NCI-H146 treated with DMSO at 0.1 percent for 48 hours (cell line): ENCODE data around the gene TMEM178B.
"Not testable (repeated sequence)": the region's sequence is repeated elsewhere in the genome, so short reads cannot be mapped to it uniquely, and the experiment has no call there.

Experiments used
- DNase-seq: peaks from one replicate; lab custom pipeline; 2025; ENCODE audit not compliant: unreplicated experiment; lab: John Stamatoyannopoulos, UW

Gene TMEM178B

DNA sequence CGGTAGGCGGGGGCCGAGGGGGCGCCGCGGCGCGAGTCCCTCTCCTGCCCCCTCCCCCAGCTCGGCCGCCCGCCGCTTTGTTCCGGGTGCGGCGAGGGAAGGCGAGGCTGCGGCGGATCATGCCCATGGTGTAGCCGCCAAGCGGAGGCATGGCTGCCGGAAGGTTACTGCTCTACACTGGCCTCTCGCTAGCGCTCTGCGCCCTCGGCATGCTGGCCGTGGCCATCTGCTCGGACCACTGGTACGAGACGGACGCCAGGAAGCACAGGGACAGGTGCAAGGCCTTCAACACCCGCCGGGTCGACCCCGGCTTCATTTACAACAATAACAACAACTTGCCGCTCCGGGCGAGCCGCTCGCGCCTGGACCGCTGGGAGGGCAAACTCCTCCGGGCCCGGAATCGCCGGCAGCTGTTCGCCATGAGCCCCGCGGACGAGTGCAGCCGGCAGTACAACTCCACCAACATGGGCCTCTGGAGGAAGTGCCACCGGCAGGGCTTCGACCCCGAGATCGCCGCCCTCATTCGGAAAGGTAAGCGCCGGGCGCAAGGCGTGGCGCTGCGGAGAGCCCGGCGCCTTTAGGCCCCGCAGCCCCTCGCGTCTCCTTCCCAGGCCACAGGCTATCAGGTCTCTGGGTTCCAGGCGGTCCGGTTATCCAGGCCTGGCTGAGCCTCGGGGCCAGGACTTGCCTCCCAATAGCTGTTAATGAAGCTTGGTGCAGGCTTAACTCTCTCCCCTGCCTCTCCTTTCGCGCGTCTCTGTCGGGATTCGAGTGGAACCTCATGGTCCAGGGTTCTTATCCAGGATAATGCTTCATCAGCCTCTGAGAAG is 513 bp downstream of the TMEM178B start:
- peak; percentile 62 for DNase-seq

DNA sequence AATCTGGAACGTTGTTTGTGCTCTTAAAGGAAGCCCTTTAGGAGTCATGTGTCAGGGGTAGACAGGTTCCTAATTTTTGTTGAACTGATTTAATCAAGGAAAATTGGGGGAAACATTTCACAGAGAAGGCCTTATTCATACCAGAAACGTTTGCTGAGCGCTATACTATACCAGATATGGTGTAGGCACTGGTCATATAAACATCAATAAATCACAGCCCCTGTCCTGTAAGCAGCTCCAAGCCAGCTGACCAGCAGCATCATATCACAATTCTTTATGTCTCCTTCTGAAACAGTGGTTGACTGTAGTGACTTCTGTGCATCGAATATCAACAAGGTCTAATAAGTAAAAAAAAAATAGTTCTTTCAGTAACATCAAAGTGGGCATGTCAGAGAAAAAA is 1.1 kb downstream of the TMEM178B start:
- DNase-seq: no peak

- peak; percentile 81 for DNase-seq
These were observed 2.5 kb downstream of the TMEM178B start for GRCh38 chr7:141076377-141076776.

DNA sequence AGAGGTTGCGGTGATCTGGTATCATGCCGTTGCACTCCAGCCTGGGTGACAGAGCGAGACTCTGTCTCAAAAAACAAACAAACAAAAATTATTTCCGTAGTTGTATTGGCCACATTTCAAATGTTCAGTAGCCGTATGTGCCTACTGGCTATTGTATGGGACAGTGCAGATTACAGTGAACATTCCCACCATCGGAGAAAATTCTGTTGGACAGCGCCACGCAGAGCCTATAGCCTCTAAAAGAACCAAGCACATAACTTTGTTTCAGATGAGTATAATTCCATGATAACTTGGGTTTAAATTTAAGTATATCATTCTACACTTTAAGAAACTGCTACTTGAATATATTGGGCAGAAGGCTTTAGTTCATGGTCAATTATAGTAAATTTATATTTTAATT is 5.4 kb downstream of the TMEM178B start:
- DNase-seq: no peak

GRCh38 chr7:141089490-141089889 is 15.6 kb downstream of the TMEM178B start:
- DNase-seq: not testable (repeated sequence)

- DNase-seq: no peak
These were observed 20.6 kb downstream of the TMEM178B start for GRCh38 chr7:141094336-141095070.

DNA sequence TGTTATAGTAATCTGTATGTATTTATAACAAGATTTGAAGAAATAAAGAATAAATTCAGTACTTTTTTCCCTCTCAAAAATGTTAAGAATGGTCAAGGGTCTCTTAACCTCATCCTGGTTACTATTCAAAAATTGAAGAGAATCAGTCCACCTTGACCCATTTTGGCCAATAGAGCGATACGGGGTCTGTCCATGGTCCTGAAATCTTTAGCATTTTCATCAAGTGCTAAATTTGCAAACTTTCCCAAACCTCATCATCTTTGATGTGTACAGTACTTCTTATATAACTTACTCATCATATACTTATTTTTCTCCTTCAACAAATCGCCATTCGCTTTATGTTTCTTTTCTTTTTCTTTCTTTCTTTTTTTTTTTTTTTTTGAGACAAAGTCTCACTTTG is 23.6 kb downstream of the TMEM178B start:
- no peak for DNase-seq

DNA sequence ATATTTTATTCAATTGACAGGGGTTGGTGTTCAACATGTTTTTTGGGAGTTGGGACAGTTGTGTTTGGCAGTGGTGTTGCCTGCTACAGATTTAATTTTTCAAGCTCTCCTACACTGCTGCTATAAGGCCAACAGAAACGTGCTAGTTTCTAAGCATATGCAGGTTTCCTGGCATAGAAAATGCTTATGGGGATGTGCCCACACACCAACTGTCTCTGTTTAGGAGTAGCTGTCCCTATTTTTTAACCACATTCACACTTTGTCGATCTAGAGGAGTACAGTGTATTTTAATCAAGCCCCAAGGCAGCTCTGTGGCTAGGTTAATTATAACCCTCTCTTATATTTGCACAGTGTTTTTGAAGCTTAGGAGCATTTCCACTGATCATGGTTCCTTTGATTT is 28.6 kb downstream of the TMEM178B start:
- peak; percentile 19 for DNase-seq

- DNase-seq: peak; percentile 62
These were observed 30.1 kb downstream of the TMEM178B start for GRCh38 chr7:141103847-141104429.

- no peak for DNase-seq
These were observed 39.3 kb downstream of the TMEM178B start for GRCh38 chr7:141113131-141113530.

- DNase-seq: no peak
These were observed 40.3 kb downstream of the TMEM178B start for GRCh38 chr7:141114029-141114664.

- peak; percentile 97 for DNase-seq
These were observed 42.1 kb downstream of the TMEM178B start for GRCh38 chr7:141115965-141116364.

DNA sequence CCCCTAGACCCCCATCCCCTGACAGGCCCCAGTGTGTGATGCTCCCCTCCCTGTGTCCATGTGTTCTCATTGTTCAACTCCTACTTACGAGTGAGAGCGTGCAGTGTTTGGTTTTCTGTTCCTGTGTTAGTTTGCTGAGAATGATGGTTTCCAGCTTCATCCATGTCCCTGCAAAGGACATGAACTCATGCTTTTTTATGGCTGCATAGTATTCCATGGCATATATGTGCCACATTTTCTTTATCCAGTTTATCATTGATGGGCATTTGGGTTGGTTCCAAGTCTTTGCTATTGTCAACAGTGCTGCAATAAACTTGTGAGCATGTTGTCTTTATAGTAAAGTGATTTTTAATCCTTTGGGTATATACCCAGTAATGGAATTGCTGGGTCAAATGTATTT is 42.8 kb downstream of the TMEM178B start:
- DNase-seq: not testable (repeated sequence)

- no peak for DNase-seq
These were observed 44.9 kb downstream of the TMEM178B start for GRCh38 chr7:141118767-141119166.

DNA sequence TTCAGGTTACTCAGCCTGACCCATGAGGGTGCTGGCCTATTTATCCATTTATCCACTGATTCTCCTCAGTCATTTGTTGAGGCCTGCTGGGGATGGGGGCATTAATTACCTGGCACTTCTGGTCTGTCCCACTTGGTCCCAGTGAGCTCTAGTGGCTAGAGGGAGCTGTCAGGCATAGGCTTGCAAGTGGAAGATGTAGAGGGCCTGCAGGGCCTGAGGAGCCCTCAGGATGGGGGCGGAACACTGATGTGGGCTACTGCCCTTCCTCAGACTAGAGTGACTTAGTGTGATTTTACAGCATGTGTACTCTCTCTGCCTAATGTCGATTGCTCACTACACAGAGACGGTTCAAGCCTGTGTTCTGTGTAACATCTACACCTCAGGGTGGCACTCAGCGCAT is 45.3 kb downstream of the TMEM178B start:
- DNase-seq: no peak

DNA sequence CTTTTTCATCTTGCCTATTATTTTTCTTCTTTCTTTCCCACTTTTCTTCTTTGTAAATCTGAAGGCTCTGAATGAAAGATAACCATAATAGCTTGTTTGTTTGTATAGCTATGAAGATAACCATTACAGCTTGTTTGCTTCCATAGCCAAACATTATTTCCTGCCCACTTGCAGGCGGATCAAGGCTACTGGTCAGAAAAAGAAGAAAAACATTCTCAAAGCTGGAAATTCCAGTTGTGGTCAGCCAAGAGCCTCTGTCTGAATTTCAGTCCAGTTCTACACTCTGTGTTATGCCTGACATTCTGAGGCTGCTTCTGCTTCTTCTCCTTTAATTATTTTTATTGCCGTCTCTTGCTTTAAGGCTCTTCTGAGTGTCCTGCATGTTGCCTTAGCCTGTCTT is 48.9 kb downstream of the TMEM178B start:
- DNase-seq: no peak

DNA sequence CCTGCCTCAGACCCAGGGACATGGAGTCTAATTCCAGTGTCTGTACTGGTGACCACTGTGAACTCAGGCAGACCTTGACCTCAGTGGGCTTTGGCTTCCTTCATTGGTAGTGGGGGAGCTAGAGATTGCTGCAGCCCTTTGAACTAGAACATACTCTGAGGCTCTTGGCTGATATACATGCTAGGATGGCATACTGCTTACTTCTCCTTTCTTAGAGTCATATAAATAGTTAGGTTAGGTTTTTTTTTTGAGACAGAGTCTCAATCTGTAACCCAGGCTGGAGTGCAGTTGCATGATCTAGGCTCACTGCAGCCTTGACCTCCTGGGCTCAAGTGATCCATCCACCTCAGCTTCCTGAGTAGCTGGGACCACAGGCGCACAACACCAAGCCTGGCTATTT is 49.7 kb downstream of the TMEM178B start:
- DNase-seq: peak; percentile 20

DNA sequence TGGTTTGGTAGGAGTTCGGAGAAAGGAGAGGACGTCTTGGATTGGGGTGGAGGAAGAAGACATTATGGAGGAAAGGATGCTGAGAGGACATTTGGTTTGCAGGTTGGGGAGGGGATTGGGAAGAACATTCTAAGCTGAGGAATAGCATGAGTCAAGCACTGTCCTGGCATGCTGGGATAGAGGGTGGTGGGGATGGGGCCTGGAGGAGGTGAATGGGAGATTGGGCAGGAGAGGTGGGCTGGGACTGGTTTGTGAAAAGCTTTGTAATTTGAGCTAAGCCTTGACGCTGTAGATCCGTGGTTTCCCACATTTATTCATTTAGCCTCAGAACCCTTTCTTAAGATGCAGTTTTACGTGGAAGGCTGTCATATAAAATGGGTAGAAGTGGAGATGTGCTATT is 52.2 kb downstream of the TMEM178B start:
- no peak for DNase-seq

- DNase-seq: no peak
These were observed 54.6 kb downstream of the TMEM178B start for GRCh38 chr7:141128506-141128905.

GRCh38 chr7:141128931-141129330 is 55.1 kb downstream of the TMEM178B start:
- DNase-seq: no peak

DNA sequence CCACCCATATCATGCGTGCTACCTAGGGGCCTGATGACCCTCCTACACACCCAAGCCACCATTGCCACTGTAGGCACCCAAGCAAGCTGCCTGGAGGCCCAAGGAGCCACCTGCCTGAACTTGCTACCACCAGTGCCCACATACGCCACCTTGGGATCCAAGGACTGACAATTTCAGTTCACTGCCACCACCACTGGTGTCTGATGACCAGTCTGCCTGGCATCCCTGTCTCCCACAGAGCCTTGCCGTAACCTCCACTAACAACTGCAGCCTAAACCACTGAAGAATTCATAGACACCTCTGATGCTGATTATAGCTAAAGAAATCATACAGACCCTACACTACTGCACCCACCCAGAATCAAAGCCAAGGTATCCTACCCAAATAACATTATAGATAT is 58.8 kb downstream of the TMEM178B start:
- DNase-seq: no peak

- no peak for DNase-seq
These were observed 59.8 kb downstream of the TMEM178B start for GRCh38 chr7:141133646-141134045.
